ENCODE data around the gene IGFBP2.

DNA sequence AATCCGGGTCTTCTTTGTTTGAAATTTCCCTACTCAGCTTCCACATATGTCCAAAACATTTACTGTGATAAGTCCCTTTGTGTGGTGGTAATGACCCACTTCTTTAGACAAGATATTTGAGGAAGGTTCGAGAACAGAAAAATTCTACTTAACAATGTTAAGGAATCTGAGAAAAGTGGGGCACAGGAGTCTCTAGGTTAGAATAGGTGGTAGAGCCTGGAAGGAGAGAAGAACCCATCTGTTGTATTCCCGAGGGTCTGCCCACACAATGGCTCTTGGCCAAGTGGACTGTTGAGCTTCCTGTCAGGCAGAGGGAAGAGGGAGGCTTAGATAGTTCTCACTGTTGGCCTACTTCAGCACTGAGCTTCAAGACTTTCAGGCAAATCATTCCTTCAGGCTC is 4.3 kb downstream of the IGFBP2 start:
- TF ChIP-seq, protein P1, sequence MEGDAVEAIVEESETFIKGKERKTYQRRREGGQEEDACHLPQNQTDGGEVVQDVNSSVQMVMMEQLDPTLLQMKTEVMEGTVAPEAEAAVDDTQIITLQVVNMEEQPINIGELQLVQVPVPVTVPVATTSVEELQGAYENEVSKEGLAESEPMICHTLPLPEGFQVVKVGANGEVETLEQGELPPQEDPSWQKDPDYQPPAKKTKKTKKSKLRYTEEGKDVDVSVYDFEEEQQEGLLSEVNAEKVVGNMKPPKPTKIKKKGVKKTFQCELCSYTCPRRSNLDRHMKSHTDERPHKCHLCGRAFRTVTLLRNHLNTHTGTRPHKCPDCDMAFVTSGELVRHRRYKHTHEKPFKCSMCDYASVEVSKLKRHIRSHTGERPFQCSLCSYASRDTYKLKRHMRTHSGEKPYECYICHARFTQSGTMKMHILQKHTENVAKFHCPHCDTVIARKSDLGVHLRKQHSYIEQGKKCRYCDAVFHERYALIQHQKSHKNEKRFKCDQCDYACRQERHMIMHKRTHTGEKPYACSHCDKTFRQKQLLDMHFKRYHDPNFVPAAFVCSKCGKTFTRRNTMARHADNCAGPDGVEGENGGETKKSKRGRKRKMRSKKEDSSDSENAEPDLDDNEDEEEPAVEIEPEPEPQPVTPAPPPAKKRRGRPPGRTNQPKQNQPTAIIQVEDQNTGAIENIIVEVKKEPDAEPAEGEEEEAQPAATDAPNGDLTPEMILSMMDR (conservative IDR thresholded peaks at IDR 0.05; ENCODE audit: low read depth in 2 of 2): no peak
- TF ChIP-seq REST (IDR thresholded peaks at IDR 0.05; ENCODE audit: unreplicated experiment) (no peak), EZH2phosphoT487 (IDR thresholded peaks at IDR 0.05; ENCODE audit: unreplicated experiment) (no peak), POLR2AphosphoS5 (IDR thresholded peaks at IDR 0.05; ENCODE audit: low read depth) (no peak), JUNB (IDR thresholded peaks at IDR 0.05; ENCODE audit: unreplicated experiment) (no peak), EZH2 (IDR thresholded peaks at IDR 0.05; ENCODE audit: low read depth, unreplicated experiment) (no peak), STAT1 (IDR thresholded peaks at IDR 0.05; ENCODE audit: unreplicated experiment) (no peak), CREB1 (CRISPR knock-in tag; IDR thresholded peaks at IDR 0.05; ENCODE audit: low read depth) (no peak)
